Measurements from ENCODE around the gene RPLP2. TPM values are rescaled to one million over a fixed set of nuclear protein-coding genes. Genes with fewer than 3 reads are reported as not detected.

Gene RPLP2
- total and polyA plus RNA-seq, 5 donors from 2014 or later = 2,313 to 3,705 (median 2,852) TPM

DNA sequence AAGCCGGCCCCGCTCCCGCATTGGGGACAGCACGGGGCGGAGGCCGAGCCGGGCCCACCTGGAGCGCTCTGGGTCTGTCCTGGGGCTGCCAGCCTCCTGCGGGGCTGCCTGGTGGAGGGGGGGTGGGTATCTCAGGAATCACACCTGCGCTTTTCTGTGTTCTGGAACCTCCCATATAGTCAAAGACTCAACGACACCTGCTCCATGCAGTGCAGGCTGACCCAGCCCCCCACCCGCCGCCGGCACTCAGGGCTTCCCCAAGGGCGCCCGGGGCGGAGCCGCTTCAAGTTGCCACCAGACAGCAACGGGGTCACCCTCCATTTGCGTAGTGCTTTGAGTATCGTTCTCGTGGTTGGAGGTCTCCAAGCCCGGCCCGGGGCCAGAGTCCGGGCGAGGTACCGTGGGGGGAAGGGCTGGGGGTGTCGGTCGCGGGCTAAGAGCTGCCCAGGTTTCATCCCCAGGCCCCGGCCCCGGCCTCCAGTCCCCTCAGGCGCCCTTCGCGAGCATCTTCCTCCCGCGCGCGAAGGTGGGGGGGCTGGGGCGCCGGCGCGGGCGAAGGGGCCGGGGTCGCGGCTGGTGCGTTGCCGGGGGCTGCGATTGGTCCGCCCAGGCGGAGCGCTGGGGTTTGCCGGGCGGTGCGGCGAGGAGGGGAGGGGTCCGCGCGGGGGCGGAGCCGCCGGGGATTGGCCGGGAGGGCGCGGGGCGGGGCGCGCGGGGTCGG, 39.5 kb downstream of the RPLP2 start:
- H3K36me3 ChIP-seq (ENCODE audit: control insufficient read depth, insufficient read depth, low read length) = no peaks in the 10 kb centered on the region
- no peaks in the 10 kb centered on the region for H3K27me3 ChIP-seq (ENCODE audit: control insufficient read depth, insufficient read depth, low read length)
- no peaks in the 10 kb centered on the region for H3K9me3 Mint-ChIP-seq
- no peak for ATAC-seq (ENCODE audit: low read depth in 2 of 2)
- no peaks in the 10 kb centered on the region for H3K36me3 Mint-ChIP-seq
- H3K4me3 Mint-ChIP-seq = peak overlapping the region in 2 of 4 donors; percentile 60 to 81
- H3K27ac ChIP-seq (ENCODE audit: insufficient read depth, low read length, poor library complexity, severe bottlenecking) = no peak overlapping the region
- no peaks in the 10 kb centered on the region for H3K9me3 ChIP-seq (ENCODE audit: control insufficient read depth in 2 of 2, low read length in 2 of 2)
- H3K27me3 Mint-ChIP-seq = peaks cover 22% of the 10 kb centered on the region
- peaks cover 19% of the 10 kb centered on the region for H3K4me1 ChIP-seq (ENCODE audit: control insufficient read depth, insufficient read depth, low read length, poor library complexity, severe bottlenecking)
- H3K27ac Mint-ChIP-seq = no peak overlapping the region
- peak in 1 of 3 donors; percentile 40 for DNase-seq
- H3K4me3 ChIP-seq (ENCODE audit: low read depth, low read length) = no peak overlapping the region
- H3K4me1 Mint-ChIP-seq = peaks cover 0 to 11% (median 3%) of the 10 kb centered on the region in 4 donors

DNA sequence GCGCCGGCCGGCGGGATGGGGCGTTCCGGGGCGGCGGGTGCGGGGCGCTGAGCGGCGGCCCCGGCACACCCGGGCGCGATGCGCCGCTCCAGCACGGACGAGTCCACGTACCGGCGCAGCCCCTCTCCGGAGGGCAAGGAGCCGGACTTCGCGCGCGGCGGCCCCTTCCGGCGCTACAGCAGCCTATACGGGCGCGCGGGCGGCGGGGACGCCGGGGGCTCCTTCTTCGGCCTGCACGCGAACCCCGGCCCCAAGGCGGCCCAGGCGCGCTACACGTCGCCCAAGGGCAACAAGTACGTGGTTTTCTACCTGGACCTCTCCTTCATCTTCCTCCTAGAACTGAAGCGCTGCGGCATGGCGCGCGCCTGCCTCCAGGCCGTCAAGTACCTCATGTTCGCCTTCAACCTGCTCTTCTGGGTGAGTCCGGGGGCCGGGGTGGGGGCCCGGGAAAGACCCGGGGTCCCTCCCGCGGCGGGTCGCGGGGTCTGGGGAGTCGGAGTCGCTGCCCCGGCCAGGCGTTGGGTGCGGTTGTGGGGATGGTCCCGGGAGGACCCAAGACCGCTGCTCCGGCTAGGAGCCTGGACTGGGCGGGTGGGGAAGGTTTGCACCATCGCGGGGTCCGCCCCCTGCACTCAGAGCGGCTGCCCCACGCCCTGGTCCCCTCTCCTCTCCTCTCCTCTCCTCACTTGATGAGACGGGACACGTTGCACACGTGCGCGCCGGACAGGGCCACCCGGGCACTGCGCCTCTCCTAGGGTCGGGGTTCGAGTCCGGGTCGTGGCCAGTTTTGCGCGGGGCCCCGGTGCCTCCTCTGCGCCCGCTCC, 40.4 kb downstream of the RPLP2 start:
- no peaks in the 10 kb centered on the region for H3K27me3 ChIP-seq (ENCODE audit: control insufficient read depth, insufficient read depth, low read length)
- Mint-ChIP-seq H3K4me1 (peaks cover 0 to 10% (median 3%) of the 10 kb centered on the region in 4 donors), H3K36me3 (no peaks in the 10 kb centered on the region), H3K4me3 (peak overlapping the region in 3 of 4 donors; percentile 62 to 78 (median 68)), H3K27me3 (peaks cover 19% of the 10 kb centered on the region), H3K9me3 (no peaks in the 10 kb centered on the region), H3K27ac (no peak overlapping the region)
- no peak overlapping the region for H3K4me3 ChIP-seq (ENCODE audit: low read depth, low read length)
- ATAC-seq (ENCODE audit: low read depth in 2 of 2) (no peak), DNase-seq (no peak)
- no peaks in the 10 kb centered on the region for H3K9me3 ChIP-seq (ENCODE audit: control insufficient read depth in 2 of 2, low read length in 2 of 2)
- H3K36me3 ChIP-seq (ENCODE audit: control insufficient read depth, insufficient read depth, low read length) = no peaks in the 10 kb centered on the region
- H3K27ac ChIP-seq (ENCODE audit: insufficient read depth, low read length, poor library complexity, severe bottlenecking) = no peak overlapping the region
- peaks cover 18% of the 10 kb centered on the region for H3K4me1 ChIP-seq (ENCODE audit: control insufficient read depth, insufficient read depth, low read length, poor library complexity, severe bottlenecking)

DNA sequence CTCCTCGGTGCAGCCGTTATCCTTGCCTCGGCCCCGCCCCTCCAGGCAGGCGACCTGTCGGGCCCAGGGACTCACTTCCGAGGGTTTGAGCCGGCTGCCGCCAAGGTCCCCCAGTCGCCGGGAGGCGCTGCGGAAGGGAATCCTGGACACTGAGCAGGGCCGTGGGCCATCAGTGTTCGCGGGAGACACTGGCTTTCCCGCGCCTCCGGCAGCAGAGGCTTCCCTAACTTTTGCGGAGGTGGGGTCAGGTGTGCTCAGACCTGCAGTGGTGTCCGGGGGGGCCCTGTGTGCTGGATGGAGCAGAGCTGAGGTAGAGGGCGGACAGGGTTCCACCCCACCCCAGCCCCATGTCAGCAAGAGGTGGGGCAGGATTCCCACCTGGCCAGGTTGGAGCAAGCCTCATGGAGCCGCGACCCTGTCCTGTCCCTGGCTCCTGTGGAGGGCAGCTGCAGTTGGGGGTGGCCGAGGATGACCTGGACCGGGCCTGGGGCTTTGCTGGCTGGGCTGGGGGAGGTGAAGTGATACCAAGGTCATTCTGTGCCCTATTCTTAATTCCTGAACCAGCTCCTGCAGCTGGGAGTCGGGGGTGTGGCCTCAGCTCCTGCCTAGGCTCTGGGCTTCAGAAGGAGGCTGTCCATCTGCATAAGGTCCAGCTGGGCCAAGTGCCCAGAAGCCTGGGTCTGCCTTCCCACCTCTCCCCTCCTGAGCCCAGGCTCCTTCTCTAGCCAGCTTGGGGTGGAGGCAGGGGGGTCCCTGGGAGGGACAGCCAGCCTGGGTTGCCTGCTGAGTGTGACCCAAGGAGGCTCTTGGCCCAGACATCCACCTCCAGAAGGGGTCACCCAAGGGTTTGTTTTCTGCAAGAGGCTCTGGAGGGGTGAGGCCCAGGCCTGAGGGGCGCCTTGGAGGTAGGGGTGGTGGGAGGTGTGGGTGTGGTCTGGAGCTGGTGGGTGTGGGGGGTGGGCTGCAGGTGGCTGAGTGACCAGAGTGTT, 41.3 kb downstream of the RPLP2 start:
- H3K27me3 Mint-ChIP-seq = peaks cover 14% of the 10 kb centered on the region
- no peaks in the 10 kb centered on the region for H3K36me3 Mint-ChIP-seq
- peaks cover 0 to 10% (median 3%) of the 10 kb centered on the region in 4 donors for H3K4me1 Mint-ChIP-seq
- Histone ChIP-seq H3K4me1 (ENCODE audit: control insufficient read depth, insufficient read depth, low read length, poor library complexity, severe bottlenecking) (peaks cover 18% of the 10 kb centered on the region), H3K36me3 (ENCODE audit: control insufficient read depth, insufficient read depth, low read length) (no peaks in the 10 kb centered on the region), H3K4me3 (ENCODE audit: low read depth, low read length) (no peak overlapping the region), H3K27me3 (ENCODE audit: control insufficient read depth, insufficient read depth, low read length) (no peaks in the 10 kb centered on the region), H3K9me3 (ENCODE audit: control insufficient read depth in 2 of 2, low read length in 2 of 2) (no peaks in the 10 kb centered on the region), H3K27ac (ENCODE audit: insufficient read depth, low read length, poor library complexity, severe bottlenecking) (no peak overlapping the region)
- H3K27ac Mint-ChIP-seq = no peak overlapping the region
- ATAC-seq (ENCODE audit: low read depth in 2 of 2) = no peak
- peak overlapping the region in 2 of 4 donors; percentile 10 to 33 for H3K4me3 Mint-ChIP-seq
- peak in 1 of 3 donors; percentile 38 for DNase-seq
- no peaks in the 10 kb centered on the region for H3K9me3 Mint-ChIP-seq

GRCh38 chr11:852762-853161, 43.0 kb downstream of the RPLP2 start:
- Histone ChIP-seq H3K27me3 (ENCODE audit: control insufficient read depth, insufficient read depth, low read length) (no peaks in the 10 kb centered on the region), H3K36me3 (ENCODE audit: control insufficient read depth, insufficient read depth, low read length) (no peaks in the 10 kb centered on the region), H3K9me3 (ENCODE audit: control insufficient read depth in 2 of 2, low read length in 2 of 2) (no peaks in the 10 kb centered on the region), H3K4me1 (ENCODE audit: control insufficient read depth, insufficient read depth, low read length, poor library complexity, severe bottlenecking) (peaks cover 18% of the 10 kb centered on the region), H3K27ac (ENCODE audit: insufficient read depth, low read length, poor library complexity, severe bottlenecking) (no peak overlapping the region), H3K4me3 (ENCODE audit: low read depth, low read length) (no peak overlapping the region)
- no peaks in the 10 kb centered on the region for H3K36me3 Mint-ChIP-seq
- H3K4me3 Mint-ChIP-seq = no peak overlapping the region
- peaks cover 17% of the 10 kb centered on the region for H3K27me3 Mint-ChIP-seq
- no peaks in the 10 kb centered on the region for H3K9me3 Mint-ChIP-seq
- peaks cover 0 to 10% (median 3%) of the 10 kb centered on the region in 4 donors for H3K4me1 Mint-ChIP-seq
- DNase-seq (no peak), ATAC-seq (ENCODE audit: low read depth in 2 of 2) (no peak)
- no peak overlapping the region for H3K27ac Mint-ChIP-seq

DNA sequence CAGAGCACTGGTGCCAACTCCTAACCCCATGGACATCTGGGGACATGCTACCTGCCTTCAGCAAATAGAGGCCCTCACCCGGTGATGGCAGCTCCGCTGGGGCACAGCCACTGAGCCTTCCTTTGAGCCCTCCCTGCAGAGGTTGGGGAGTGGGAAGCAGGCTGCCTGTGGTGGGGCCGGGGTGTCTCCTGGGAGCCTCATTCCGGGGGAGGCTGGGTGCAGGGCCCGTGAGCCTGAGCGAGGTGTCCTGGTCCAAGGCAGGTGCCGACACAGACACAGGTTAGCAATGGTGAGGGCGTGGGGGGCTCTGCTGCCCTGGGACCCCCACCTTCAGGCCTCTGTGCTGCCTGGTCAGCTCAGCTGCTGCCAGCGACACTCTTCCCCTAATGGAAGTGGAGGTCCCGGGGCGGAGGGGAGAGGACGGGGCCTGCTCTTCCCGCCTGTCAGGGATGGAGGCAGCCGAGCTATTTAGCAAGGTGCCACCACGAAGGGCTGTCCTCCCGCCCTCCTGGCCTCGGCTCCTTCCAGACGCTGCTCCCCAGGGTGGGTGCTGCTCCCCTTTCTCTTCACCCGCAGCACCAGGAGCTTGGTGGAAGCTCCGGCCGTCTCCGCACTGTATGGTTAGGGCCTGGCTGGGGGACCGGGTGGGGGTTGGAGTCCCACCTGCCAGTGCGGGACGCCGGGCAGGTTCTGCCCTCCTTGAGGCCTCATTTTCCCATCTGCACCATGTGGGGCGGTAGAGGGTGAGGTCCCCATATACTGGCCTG, 44.1 kb downstream of the RPLP2 start:
- H3K36me3 ChIP-seq (ENCODE audit: control insufficient read depth, insufficient read depth, low read length) = no peaks in the 10 kb centered on the region
- Mint-ChIP-seq H3K27ac (no peak overlapping the region), H3K4me3 (no peak overlapping the region), H3K36me3 (no peaks in the 10 kb centered on the region), H3K4me1 (peaks cover 0 to 5% (median 0%) of the 10 kb centered on the region in 4 donors), H3K27me3 (peaks cover 14% of the 10 kb centered on the region), H3K9me3 (no peaks in the 10 kb centered on the region)
- no peaks in the 10 kb centered on the region for H3K27me3 ChIP-seq (ENCODE audit: control insufficient read depth, insufficient read depth, low read length)
- DNase-seq (no peak), ATAC-seq (ENCODE audit: low read depth in 2 of 2) (no peak)
- H3K4me1 ChIP-seq (ENCODE audit: control insufficient read depth, insufficient read depth, low read length, poor library complexity, severe bottlenecking) = peaks cover 11% of the 10 kb centered on the region
- no peaks in the 10 kb centered on the region for H3K9me3 ChIP-seq (ENCODE audit: control insufficient read depth in 2 of 2, low read length in 2 of 2)
- H3K4me3 ChIP-seq (ENCODE audit: low read depth, low read length) = no peak overlapping the region
- no peak overlapping the region for H3K27ac ChIP-seq (ENCODE audit: insufficient read depth, low read length, poor library complexity, severe bottlenecking)

DNA sequence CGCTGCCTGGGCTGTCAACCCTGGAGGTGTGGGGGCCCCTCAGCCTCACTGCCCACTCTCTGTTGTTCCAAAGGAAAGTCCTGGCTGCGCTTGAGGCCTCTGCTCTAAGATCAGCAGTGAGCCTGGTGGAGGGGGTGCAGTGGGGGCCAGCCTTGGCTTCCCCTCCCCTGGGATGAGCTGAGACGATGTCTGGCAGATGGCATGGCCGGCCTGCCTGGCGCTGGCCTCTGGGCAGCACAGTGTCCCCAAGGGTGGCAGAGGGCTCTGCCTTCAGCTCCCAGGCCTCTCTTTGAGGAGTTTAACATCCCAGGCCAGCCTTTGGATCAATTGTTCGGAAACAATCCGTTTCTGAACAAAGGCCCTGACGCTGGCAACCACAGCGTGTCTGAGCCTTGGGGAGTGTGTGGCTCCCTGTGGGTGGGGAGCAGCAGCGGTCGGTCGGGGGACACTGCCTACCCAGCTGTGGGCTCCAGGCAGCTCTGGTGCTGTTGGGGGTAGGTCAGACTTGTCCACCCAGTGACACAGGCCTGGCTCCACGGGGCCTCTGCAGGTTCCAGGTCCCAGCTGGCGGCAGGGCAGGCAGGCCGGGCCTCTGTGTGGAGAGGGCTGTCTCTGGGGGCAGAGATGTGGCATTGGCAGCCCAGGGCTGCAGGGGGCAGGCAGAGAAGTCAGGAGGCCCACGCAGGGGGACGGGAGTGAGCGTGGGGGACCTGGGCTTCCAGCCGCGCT, 45.0 kb downstream of the RPLP2 start:
- no peaks in the 10 kb centered on the region for H3K36me3 Mint-ChIP-seq
- peaks cover 14% of the 10 kb centered on the region for H3K27me3 Mint-ChIP-seq
- DNase-seq (no peak), ATAC-seq (ENCODE audit: low read depth in 2 of 2) (no peak)
- no peaks in the 10 kb centered on the region for H3K9me3 Mint-ChIP-seq
- no peak overlapping the region for H3K27ac Mint-ChIP-seq
- Histone ChIP-seq H3K27me3 (ENCODE audit: control insufficient read depth, insufficient read depth, low read length) (no peaks in the 10 kb centered on the region), H3K27ac (ENCODE audit: insufficient read depth, low read length, poor library complexity, severe bottlenecking) (no peak overlapping the region), H3K36me3 (ENCODE audit: control insufficient read depth, insufficient read depth, low read length) (no peaks in the 10 kb centered on the region), H3K4me3 (ENCODE audit: low read depth, low read length) (no peak overlapping the region), H3K4me1 (ENCODE audit: control insufficient read depth, insufficient read depth, low read length, poor library complexity, severe bottlenecking) (peaks cover 5% of the 10 kb centered on the region), H3K9me3 (ENCODE audit: control insufficient read depth in 2 of 2, low read length in 2 of 2) (no peaks in the 10 kb centered on the region)
- no peak overlapping the region for H3K4me3 Mint-ChIP-seq
- peaks cover 0 to 2% (median 0%) of the 10 kb centered on the region in 4 donors for H3K4me1 Mint-ChIP-seq

Measured in CD4-positive, CD25-positive, alpha-beta regulatory T cell (primary cell).